GM21515 (cell line): ENCODE measurements around the gene ABT1.
"Not testable (repeated sequence)": the region's sequence is repeated elsewhere in the genome, so short reads cannot be mapped to it uniquely, and the experiment has no call there.

ENCODE experiments used
- ATAC-seq: cut with Tn5 transposase; IDR thresholded peaks from one replicate; pipeline ENCODE4 v1.9.1; 2021; ENCODE audit not compliant: unreplicated experiment

Gene ABT1

DNA sequence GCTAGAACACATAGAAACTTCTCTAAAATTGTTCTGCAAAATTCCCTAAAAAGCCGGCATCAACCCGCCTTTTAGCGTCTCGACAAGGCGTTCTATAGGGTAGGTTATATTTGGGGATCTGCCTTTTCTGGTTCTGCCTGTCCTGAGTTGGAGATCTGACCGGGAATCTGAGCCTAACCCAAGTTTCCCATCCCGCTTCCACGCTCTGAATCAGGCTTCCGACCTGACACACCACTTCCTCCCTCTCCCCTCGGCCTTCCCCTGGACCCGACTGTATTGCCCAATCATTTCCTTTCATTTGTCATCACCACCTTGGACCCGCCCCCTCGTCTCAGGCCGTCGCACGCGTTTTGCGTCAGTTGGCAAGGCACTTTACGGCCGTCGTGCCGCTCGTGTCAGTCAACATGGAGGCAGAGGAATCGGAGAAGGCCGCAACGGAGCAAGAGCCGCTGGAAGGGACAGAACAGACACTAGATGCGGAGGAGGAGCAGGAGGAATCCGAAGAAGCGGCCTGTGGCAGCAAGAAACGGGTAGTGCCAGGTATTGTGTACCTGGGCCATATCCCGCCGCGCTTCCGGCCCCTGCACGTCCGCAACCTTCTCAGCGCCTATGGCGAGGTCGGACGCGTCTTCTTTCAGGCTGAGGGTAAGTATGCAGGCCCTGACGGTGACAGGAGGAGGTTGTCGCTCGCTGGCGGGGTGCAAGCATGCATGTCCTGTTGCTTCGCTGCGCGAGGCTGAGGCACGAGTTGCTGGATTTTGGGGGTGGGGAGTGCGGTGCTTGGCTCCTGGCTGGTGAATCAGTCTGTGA is at the start of gene ABT1:
Gene ABT1, plus strand, starts transcription at position 375 of the 810 bp plus-strand sequence. Its CDS starts 30 bp downstream, at position 405.
- ATAC-seq, result peak; percentile 81

DNA sequence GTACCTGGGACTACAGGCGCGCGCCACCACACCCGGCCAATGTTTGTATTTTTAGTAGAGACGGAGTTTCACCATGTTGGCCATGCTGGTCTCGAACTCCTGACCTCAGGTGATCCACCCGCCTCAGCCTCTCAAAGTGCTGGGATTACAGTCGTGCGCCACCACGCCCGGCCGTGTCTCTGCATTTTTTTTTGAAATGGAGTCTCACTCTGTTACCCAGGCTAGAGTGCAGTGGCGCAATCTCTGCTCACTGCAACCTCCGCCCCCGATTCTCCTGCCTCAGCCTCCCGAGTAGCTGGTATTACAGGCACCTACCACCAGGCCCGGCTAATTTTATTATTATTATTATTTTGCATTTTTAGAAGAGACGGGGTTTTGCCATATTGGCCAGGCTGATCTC is 49.4 kb upstream of the ABT1 start:
- not testable (repeated sequence) for ATAC-seq

DNA sequence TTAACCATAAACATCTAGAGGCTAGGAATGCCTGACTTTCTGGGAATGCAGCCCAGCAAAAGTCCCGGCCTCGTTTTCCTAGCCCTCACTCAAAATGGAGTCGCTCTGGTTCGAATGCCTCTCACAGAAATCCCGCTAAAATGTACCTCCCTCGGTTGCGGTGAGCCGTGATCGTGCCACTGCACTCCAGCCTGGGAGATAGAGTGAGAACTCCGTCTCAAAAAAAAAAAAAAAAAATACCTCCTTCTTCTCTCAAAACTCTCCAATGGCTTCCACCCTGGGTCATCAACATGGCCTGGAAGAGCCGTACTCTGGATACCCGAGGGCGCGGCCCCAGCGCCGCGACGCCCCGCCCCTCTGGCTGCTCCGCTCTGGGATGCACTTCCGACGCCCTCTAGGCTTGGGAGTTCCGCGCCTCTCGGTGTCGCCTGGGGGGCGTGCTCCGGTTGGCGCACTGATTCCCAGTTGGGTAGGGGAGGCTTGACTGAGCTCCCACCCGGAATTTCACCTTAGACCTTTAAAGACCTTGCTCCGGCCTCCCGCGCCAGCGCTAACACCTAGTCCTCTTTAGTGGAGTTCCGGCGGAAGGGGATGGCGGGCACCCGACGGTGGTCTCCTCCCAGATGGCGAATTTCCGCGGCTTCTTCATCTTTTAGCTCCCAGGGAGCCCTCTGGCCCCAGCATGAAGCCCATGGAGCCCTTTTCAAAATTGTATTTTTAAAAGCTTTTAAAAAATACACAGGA is 46.3 kb upstream of the ABT1 start:
- no peak for ATAC-seq

- no peak for ATAC-seq
These were observed 44.5 kb upstream of the ABT1 start for GRCh38 chr6:26552205-26552604.

DNA sequence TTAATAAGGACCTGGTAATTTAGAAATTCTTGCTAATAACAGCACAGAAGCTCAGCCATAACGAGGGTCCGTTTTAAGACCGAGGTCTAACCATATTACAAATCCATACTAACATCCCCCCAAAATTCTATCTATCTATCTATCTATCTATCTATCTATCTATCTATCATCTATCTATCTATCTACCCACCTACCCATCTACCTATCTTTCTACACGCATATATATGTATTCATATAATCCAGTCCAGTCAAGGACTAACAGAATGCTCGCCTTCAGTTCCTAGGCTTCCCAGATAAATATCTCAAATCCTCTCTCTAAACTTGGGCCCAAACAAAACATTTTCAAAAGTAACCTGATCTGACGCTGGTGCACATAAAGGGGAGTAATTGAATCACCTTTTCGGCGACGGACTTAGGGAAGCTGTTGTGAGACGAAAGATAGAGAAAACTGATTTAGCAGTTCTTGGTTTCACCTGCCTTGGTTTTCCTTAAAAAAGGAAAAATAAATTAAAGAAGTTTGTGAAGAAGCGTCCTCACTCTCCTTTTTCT is 44.0 kb upstream of the ABT1 start:
- no peak for ATAC-seq

DNA sequence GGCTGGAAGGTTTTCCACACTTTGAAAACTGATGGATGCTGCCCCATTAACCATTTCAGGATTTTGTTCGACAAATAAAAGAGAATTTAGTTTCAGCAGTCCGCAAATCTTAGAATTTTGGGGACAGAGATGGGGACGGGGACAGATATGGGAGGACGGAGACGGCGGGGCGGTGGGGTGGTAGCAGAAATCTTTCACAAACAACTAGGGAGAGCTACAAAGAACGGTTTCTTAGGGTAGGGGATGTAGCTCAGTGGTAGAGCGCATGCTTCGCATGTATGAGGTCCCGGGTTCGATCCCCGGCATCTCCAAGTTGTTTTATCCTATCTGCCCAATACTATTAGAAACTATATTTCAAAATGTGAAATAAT is 43.5 kb upstream of the ABT1 start:
- peak; percentile 39 for ATAC-seq

DNA sequence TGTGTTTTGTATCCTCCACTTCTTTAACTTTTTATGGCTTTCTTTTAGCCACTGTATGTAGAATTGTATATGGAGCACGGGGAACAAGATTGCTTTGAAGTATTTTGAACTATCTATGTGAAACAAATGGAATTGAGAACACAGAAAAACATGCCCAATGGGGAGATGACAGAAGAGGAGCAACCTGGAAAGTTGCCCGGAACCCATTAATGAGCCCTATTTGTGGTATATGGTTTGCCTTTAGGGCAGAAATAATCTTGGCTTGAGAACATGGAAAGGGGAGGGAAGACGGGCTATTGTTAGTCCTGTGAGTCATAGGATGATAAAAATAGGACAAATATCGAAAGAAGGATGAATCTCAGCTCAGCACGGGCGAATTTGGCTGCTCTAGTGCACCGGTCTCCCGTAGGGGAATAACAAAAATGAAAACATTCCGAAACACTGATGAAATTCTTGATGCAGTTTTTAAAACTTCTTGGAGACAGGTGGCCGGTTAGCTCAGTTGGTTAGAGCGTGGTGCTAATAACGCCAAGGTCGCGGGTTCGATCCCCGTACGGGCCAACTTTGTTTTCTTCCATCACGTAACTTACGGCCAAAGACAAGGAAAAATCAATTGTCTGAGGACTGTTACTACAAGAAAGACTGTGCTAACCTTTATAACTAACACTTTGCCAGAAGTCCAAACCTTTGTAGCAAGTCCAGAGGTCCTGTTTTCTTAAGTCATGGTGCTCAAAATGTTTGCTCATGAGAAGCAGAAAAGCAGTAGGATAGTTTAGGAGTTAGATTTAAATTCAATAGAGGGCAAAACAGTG is 42.9 kb upstream of the ABT1 start:
- ATAC-seq, result peak; percentile 36

DNA sequence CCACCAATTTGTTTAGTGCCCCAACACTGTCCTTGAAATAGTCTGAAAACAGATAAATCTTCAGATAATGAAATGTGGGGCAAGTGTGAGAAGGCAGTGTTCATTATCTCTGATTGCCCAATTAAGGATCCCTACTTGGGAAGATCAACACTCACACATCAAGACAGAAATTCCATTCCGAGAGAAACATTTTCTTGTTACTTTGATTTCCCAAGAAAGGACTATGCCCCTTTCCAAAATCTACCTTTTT is 42.4 kb upstream of the ABT1 start:
- no peak for ATAC-seq

GRCh38 chr6:26554697-26555504 is 41.9 kb upstream of the ABT1 start:
- no peak for ATAC-seq

- no peak for ATAC-seq
These were observed 41.1 kb upstream of the ABT1 start for GRCh38 chr6:26555505-26556262.

- no peak for ATAC-seq
These were observed 40.3 kb upstream of the ABT1 start for GRCh38 chr6:26556263-26557070.

- ATAC-seq, result no peak
These were observed 35.0 kb upstream of the ABT1 start for GRCh38 chr6:26561533-26562466.

DNA sequence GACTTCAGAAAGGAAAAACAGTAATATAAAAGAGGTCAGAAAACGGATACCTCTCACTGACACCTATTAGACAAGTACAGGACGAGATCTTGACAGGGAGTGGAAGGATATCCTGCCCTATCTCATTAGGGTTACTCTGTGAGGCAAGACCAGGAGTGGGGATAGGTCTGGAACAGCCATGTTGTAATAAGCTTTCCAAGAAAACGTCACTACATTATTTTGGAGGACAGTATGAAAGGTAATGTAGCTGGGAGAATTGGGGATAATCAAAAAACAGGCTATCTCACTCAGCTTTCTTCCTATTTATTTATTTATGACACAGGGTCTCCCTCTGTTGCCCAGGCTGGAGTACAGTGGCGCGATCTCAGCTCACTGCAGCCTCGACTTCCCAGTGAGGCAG is 33.3 kb upstream of the ABT1 start:
- no peak for ATAC-seq

DNA sequence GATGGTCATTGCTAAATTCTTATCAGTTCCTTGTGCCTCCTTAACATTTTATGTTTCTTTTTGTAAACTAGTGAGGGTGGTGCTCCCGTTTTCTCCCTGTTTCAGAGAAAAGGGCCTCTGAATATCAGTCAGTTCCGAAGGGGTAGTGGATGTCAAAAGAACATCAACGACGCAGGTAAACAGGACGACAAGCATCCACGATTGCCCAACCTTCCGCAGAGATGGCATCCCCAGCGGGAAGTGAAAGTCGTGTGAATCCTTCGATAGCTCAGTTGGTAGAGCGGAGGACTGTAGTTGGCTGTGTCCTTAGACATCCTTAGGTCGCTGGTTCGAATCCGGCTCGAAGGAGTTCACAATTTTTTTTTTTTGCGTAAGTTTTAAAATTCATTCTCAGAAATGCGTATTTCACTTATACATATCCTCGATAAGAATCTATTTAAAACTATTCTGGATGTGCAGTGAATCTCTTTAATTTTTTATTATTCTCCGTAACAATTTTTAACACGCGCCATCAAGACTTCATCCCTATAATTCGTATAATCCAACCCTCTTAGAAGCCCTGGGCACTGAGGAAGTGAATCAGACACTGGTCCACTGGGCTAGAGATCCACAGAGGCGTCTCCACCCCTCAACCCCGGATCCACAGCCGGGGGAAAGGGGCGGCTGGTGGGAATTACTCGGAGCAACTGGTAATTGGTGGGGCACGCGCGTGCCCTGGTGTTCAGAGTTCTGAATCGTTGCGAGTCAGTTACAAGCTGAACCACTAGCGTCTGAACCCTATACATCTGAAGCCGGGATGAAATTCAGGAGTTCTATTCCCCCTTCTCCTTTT is 27.9 kb upstream of the ABT1 start:
- ATAC-seq, result peak; percentile 73

- ATAC-seq, result no peak
These were observed 27.4 kb upstream of the ABT1 start for GRCh38 chr6:26569433-26569764.

GRCh38 chr6:26570027-26570809 is 26.5 kb upstream of the ABT1 start:
- no peak for ATAC-seq
